Gastrocnemius medialis (tissue), 4 donors: Measurements from ENCODE around the gene ZNF782. TPM values are rescaled to one million over a fixed set of nuclear protein-coding genes. Genes with fewer than 3 reads are reported as not detected.
"Not testable (repeated sequence)": the region's sequence is repeated elsewhere in the genome, so short reads cannot be mapped to it uniquely, and the experiment has no call there.

Source experiments
- ATAC-seq, 2 donors: fragments of 150-250 bp; one replicate each; pipeline ENCODE4 v1.9.1; 2016
- DNase-seq, 2 donors: peaks; one replicate each; pipeline ENCODE4 v3.0.0-alpha.2; 2019
- H3K27ac ChIP-seq, 4 donors: fragments of 200-600 bp; sonication (generic); 1 replicate in 1 of 4; 2 replicates in 3 of 4; pipeline ENCODE4 v1.5.1; 2016 to 2018; ENCODE audit warnings: mild to moderate bottlenecking in 2 of 4, moderate library complexity in 1 of 4
- H3K27me3 ChIP-seq, 3 donors: fragments of 200-600 bp; sonication (generic) in 2 of 3; 1 replicate in 1 of 3; 2 replicates in 2 of 3; pipeline versions ENCODE4 v1.5.1 to v1.6.0; 2016 to 2019; ENCODE audit warnings: mild to moderate bottlenecking in 1 of 3, moderate library complexity in 1 of 3
- H3K36me3 ChIP-seq, 2 donors: fragments of 200-600 bp; sonication (generic) in 1 of 2; one replicate each; pipeline ENCODE4 v1.5.1; 2017 to 2018
- H3K4me1 ChIP-seq, 2 donors: fragments of 200-600 bp; sonication (generic) in 1 of 2; one replicate each; pipeline ENCODE4 v1.5.1; 2016 to 2017; ENCODE audit warnings: mild to moderate bottlenecking in 2 of 2
- H3K4me3 ChIP-seq, 4 donors: fragments of 200-600 bp; sonication (generic) in 3 of 4; 1 replicate in 1 of 4; 2 replicates in 3 of 4; pipeline ENCODE4 v1.5.1; 2016 to 2019; ENCODE audit warnings: mild to moderate bottlenecking in 2 of 4
- H3K9me3 ChIP-seq, 3 donors: fragments of 200-600 bp; sonication (generic) in 2 of 3; 1 replicate in 1 of 3; 2 replicates in 2 of 3; pipeline ENCODE4 v1.5.1; 2016 to 2019
- CTCF ChIP-seq, 5 experiments: fragments of 450-650 bp in 3 of 5; fragments of 200-600 bp in 2 of 5; sonication (generic) in 2 of 5; IDR thresholded peaks in 4 of 5; conservative IDR thresholded peaks in 1 of 5; 1 replicate in 4 of 5; 2 replicates in 1 of 5; pipeline ENCODE4 v1.5.1; 2016 to 2019; ENCODE audit warnings: antibody characterized with exemption in 5 of 5, mild to moderate bottlenecking in 3 of 5, moderate library complexity in 3 of 5
- POLR2A ChIP-seq, 2 donors: fragments of 450-650 bp; IDR thresholded peaks; one replicate each; pipeline ENCODE4 v1.6.1; 2017; ENCODE audit warnings: antibody characterized with exemption in 2 of 2, mild to moderate bottlenecking in 2 of 2, moderate library complexity in 2 of 2
- in situ Hi-C, 4 donors: fragments of 200-750 bp; cut with MboI; loops; one replicate each; pipeline versions ENCODE4 v1.15.0 to v1.8.0; 2017; ENCODE audit warnings: low sequenced_read_pairs in 4 of 4
- intact Hi-C: fragments of 100-400 bp; cut with DNase I; formaldehyde crosslinking; loops from one replicate; pipeline ENCODE4 v1.15.1; 2023; ENCODE audit warnings: low total_unique reads
- total RNA-seq, 4 donors: library from RNA; depleted of rRNA; stranded (reverse); fragments of >200 nt; gene quantifications; one replicate each; pipeline versions ENCODE4 v1.1.0 to v1.2.3, GENCODE V29; 2016

ZNF782 gene
- total RNA-seq, 4 donors from 2014 or later: 4.0 to 8.4 (median 5.6) TPM

GRCh38 chr9:96867079-96867804 is 12.9 kb upstream of the ZNF782 start:
- DNase-seq (no peak), ATAC-seq (no peak)
- intact Hi-C loops (no loop called here), in situ Hi-C loops (loop anchor here (10.0 to 25.0 kb wide), 6 partner anchors 370 to 745 kb away; partner anchors contain the start of gene TDRD7 (in 2 of the 4))
- Histone ChIP-seq H3K4me1 (no peaks in the 10 kb centered on the region), H3K36me3 (no peaks in the 10 kb centered on the region), H3K27me3 (no peaks in the 10 kb centered on the region), H3K4me3 (no peak overlapping the region), H3K27ac (no peak overlapping the region), H3K9me3 (no peaks in the 10 kb centered on the region)
- TF ChIP-seq CTCF (IDR thresholded peaks at IDR 0.05 in 4 of 5, conservative IDR thresholded peaks at IDR 0.05 in 1 of 5) (no peak), POLR2A (IDR thresholded peaks at IDR 0.05) (no peak)

GRCh38 chr9:96865240-96865639 is 10.9 kb upstream of the ZNF782 start:
- H3K27me3 ChIP-seq, intact Hi-C loops, H3K4me3 ChIP-seq, ATAC-seq, DNase-seq, H3K27ac ChIP-seq, H3K4me1 ChIP-seq, H3K36me3 ChIP-seq, H3K9me3 ChIP-seq: not testable (repeated sequence)
- in situ Hi-C loops: loop anchor here (10.0 to 25.0 kb wide), 6 partner anchors 372 to 747 kb away; partner anchors contain the start of gene TDRD7 (in 2 of the 4)

- in situ Hi-C loops: loop anchor here (10.0 to 25.0 kb wide), 8 partner anchors 245 to 753 kb away; partner anchors contain the start of gene TDRD7 (in 2 of the 4)
Observed at GRCh38 chr9:96859461-96860198, 5.3 kb upstream of the ZNF782 start.

GRCh38 chr9:96858670-96859069 is 4.4 kb upstream of the ZNF782 start:
- no peak for ATAC-seq
- intact Hi-C loops: loop anchor here (5.0 to 10.0 kb wide), 4 partner anchors 159 to 776 kb away; partner anchors contain the start of genes NCBP1 and TSTD2

More at GRCh38 chr9:96859461-96860198, 5.3 kb upstream of the ZNF782 start:
- ATAC-seq: no peak
- no peaks in the 10 kb centered on the region for H3K36me3 ChIP-seq
- intact Hi-C loops: loop anchor here (5.0 to 10.0 kb wide), 4 partner anchors 158 to 775 kb away; partner anchors contain the start of genes NCBP1 and TSTD2
- TF ChIP-seq CTCF (IDR thresholded peaks at IDR 0.05 in 4 of 5, conservative IDR thresholded peaks at IDR 0.05 in 1 of 5): no peak
- DNase-seq: no peak
- H3K27me3 ChIP-seq: no peaks in the 10 kb centered on the region
- H3K27ac ChIP-seq: no peak overlapping the region
- H3K4me3 ChIP-seq: no peak overlapping the region
- no peaks in the 10 kb centered on the region for H3K9me3 ChIP-seq
- peaks cover 0 to 5% of the 10 kb centered on the region in 2 donors for H3K4me1 ChIP-seq

More at GRCh38 chr9:96858670-96859069, 4.4 kb upstream of the ZNF782 start:
- Histone ChIP-seq H3K9me3 (no peaks in the 10 kb centered on the region), H3K36me3 (no peaks in the 10 kb centered on the region), H3K27me3 (no peaks in the 10 kb centered on the region), H3K4me3 (no peak overlapping the region), H3K27ac (no peak overlapping the region), H3K4me1 (peaks cover 2 to 5% of the 10 kb centered on the region in 2 donors)
- no peak for TF ChIP-seq POLR2A (IDR thresholded peaks at IDR 0.05)
- no peak for TF ChIP-seq CTCF (IDR thresholded peaks at IDR 0.05 in 4 of 5, conservative IDR thresholded peaks at IDR 0.05 in 1 of 5)
- DNase-seq: no peak
- in situ Hi-C loops: loop anchor here (10.0 to 25.0 kb wide), 7 partner anchors 246 to 754 kb away; partner anchors contain the start of gene TDRD7 (in 2 of the 4)
